K562 (cell line): Measurements from ENCODE around the gene DNALI1. TPM values are rescaled to one million over a fixed set of nuclear protein-coding genes. Genes with fewer than 3 reads are reported as not detected.
A peak's percentile ranks its signal among the peaks of the same experiment; 100 is the strongest.

Experiments
- CBX1 ChIP-seq: sonication (generic); IDR thresholded peaks from 2 replicates; pipeline ENCODE4 v1.6.1; 2016; ENCODE audit warnings: antibody characterized with exemption, low read depth, mild to moderate bottlenecking
- CREB3L1 ChIP-seq: fragments of 450-650 bp; IDR thresholded peaks from 2 replicates; pipeline ENCODE4 v1.6.1; 2014; ENCODE audit warnings: low read depth, mild to moderate bottlenecking, moderate library complexity, borderline replicate concordance
- ELF4 ChIP-seq: fragments of 450-650 bp; formaldehyde crosslinking; IDR thresholded peaks from 2 replicates; pipeline ENCODE4 v1.4.0; 2022; ENCODE audit warnings: missing genetic modification characterization
- FOXK2 ChIP-seq, 2 experiments: fragments of 450-650 bp; IDR thresholded peaks in 1 of 2; conservative IDR thresholded peaks in 1 of 2; 2 replicates each; pipeline ENCODE4 v1.6.1; 2016; ENCODE audit warnings: low read depth in 2 of 2, mild to moderate bottlenecking in 1 of 2
- GABPA ChIP-seq: fragments of 200-800 bp; sonication (Bioruptor generic); conservative IDR thresholded peaks from 2 replicates; pipeline ENCODE4 v1.6.1; 2016; ENCODE audit warnings: low read depth, missing genetic modification characterization, missing compliant biosample characterization
- GMEB1 ChIP-seq: fragments of 250-450 bp; sonication (Bioruptor Pico); IDR thresholded peaks from 2 replicates; pipeline ENCODE4 v1.4.0; 2020; ENCODE audit warnings: mild to moderate bottlenecking
- JUN ChIP-seq, 2 experiments: sonication (generic) in 1 of 2; formaldehyde crosslinking in 1 of 2; IDR thresholded peaks; 2 replicates each; pipeline versions ENCODE4 v1.6.1 to v1.8.0; 2012 to 2022; ENCODE audit warnings: borderline replicate concordance in 2 of 2, mild to moderate bottlenecking in 2 of 2, improper control_type of control experiment in 1 of 2, low read depth in 1 of 2, low read length in 1 of 2, missing genetic modification reagents in 1 of 2
- MBD1 ChIP-seq: fragments of 250-450 bp; sonication (Bioruptor Pico); IDR thresholded peaks from 2 replicates; pipeline ENCODE4 v1.8.0; 2022; ENCODE audit warnings: inconsistent platforms
- MCM3 ChIP-seq: fragments of 450-650 bp; IDR thresholded peaks from 2 replicates; pipeline ENCODE4 v1.6.1; 2016
- MCM5 ChIP-seq: fragments of 450-650 bp; IDR thresholded peaks from 2 replicates; pipeline ENCODE4 v1.6.1; 2016; ENCODE audit warnings: low read depth
- NCOR1 ChIP-seq: fragments of 450-650 bp; IDR thresholded peaks from 2 replicates; pipeline ENCODE4 v1.6.1; 2016; ENCODE audit warnings: mild to moderate bottlenecking, moderate library complexity
- PCBP2 ChIP-seq: fragments of 200-400 bp; formaldehyde crosslinking; IDR thresholded peaks from 2 replicates; pipeline ENCODE4 v1.6.1; 2018; ENCODE audit warnings: low read length, low read depth, mild to moderate bottlenecking, moderate library complexity; ENCODE audit not compliant: poor library complexity, severe bottlenecking
- PML ChIP-seq: IDR thresholded peaks from 2 replicates; pipeline ENCODE4 v1.6.1; 2012; ENCODE audit warnings: low read length, inconsistent platforms
- SETDB1 ChIP-seq: IDR thresholded peaks from one replicate; pipeline ENCODE4 v1.6.1; 2012; ENCODE audit warnings: low read length, control low read depth, inconsistent platforms
- SREBF2 ChIP-seq: sonication (generic); formaldehyde crosslinking; IDR thresholded peaks from 2 replicates; pipeline ENCODE4 v1.4.0; 2020; ENCODE audit warnings: mild to moderate bottlenecking, missing genetic modification reagents
- XRCC4 ChIP-seq: IDR thresholded peaks from one replicate; pipeline ENCODE4 v1.6.1; 2011; ENCODE audit not compliant: insufficient read depth, insufficient read length; ENCODE audit errors: extremely low read depth
- ZBTB49 ChIP-seq: sonication (generic); formaldehyde crosslinking; IDR thresholded peaks from 2 replicates; pipeline ENCODE4 v1.8.0; 2022; ENCODE audit warnings: missing genetic modification reagents, mild to moderate bottlenecking, borderline replicate concordance
- ZNF217 ChIP-seq: sonication (generic); formaldehyde crosslinking; IDR thresholded peaks from 2 replicates; pipeline ENCODE4 v1.8.0; 2022; ENCODE audit warnings: mild to moderate bottlenecking, missing genetic modification reagents
- polyA plus RNA-seq, 8 experiments: library from polyadenylated mRNA; depleted of rRNA in 4 of 8; stranded (reverse) in 5 of 8; unstranded in 3 of 8; fragments of >200 nt; fragmentation: Nextera tagmentation in 2 of 8; fragmentation: Illumina TruSeq in 1 of 8; extraction: Ambion mirVana in 2 of 8; extraction: Trizol in 1 of 8; gene quantifications; 2 replicates each; pipeline versions ENCODE4 v1.2.1 to v1.2.3, GENCODE V29; 2011 to 2014; ENCODE audit warnings: inconsistent platforms in 1 of 8, missing spikeins in 1 of 8
- total RNA-seq, 7 experiments: library from RNA; depleted of rRNA in 6 of 7; stranded (reverse); fragments of >200 nt in 6 of 7; fragmentation: Illumina TruSeq in 2 of 7; extraction: Trizol in 2 of 7; gene quantifications; 2 replicates each; pipeline versions ENCODE4 v1.2.1 to v1.2.3, GENCODE V29; 2011 to 2021; ENCODE audit warnings: low replicate concordance in 1 of 7

Gene DNALI1
- total and polyA plus RNA-seq, 9 of the 15 experiments (the other 6 are each of a cell fraction or from before 2014, with no cell fraction given), result 0.87 to 5.6 (median 1.2) TPM

GRCh38 chr1:37553927-37554808 lies 2.6 kb upstream of the DNALI1 start, which contains the start of gene SNIP1 (continued):
- no peak for TF ChIP-seq SETDB1
- no peak for TF ChIP-seq CREB3L1
- TF ChIP-seq JUN (IDR thresholded peaks at IDR 0.05; ENCODE audit: borderline replicate concordance, low read depth, low read length), result no peak
- TF ChIP-seq JUN (CRISPR knock-in tag; IDR thresholded peaks at IDR 0.05; ENCODE audit: borderline replicate concordance), result no peak
- TF ChIP-seq GABPA (tag), result peak; percentile 99
- TF ChIP-seq MBD1 (CRISPR knock-in tag), result 0 out of 2 replicates have a peak, but pooled peaks have one; percentile 14
- TF ChIP-seq CBX1, result peak; percentile 99
- TF ChIP-seq NCOR1, result no peak; the same call in 1 of the 2 replicates
- TF ChIP-seq SREBF2 (CRISPR knock-in tag), result no peak
- peak; percentile 39; the same call in 1 of the 2 replicates for TF ChIP-seq GMEB1 (CRISPR knock-in tag)
- TF ChIP-seq MCM5, result no peak
- no peak for TF ChIP-seq XRCC4
- TF ChIP-seq FOXK2 (conservative IDR thresholded peaks at IDR 0.05 in 1 of 2, IDR thresholded peaks at IDR 0.05 in 1 of 2; ENCODE audit: low read depth in 2 of 2), result peak; percentile 55 to 86; a peak in 3 of 4 replicates
- no peak for TF ChIP-seq ZNF217
- TF ChIP-seq PML, result peak; percentile 87
- no peak for TF ChIP-seq PCBP2
- TF ChIP-seq ZBTB49 (CRISPR knock-in tag), result no peak
- no peak for TF ChIP-seq MCM3
- 0 out of 2 replicates have a peak, but pooled peaks have one; percentile 25 for TF ChIP-seq ELF4 (CRISPR knock-in tag)
